Loucy (cell line): ENCODE data around the gene CDX1.

ENCODE experiments used
- CTCF ChIP-seq: fragments of 200-600 bp; sonication (generic); conservative IDR thresholded peaks from 2 replicates; pipeline ENCODE4 v1.5.1; 2014; ENCODE audit warnings: mild to moderate bottlenecking, antibody characterized with exemption, low read length
- EZH2phosphoT487 ChIP-seq: fragments of 200-600 bp; IDR thresholded peaks from 2 replicates; pipeline ENCODE4 v1.6.1; 2018; ENCODE audit warnings: antibody characterized with exemption, mild to moderate bottlenecking, moderate library complexity, borderline replicate concordance

- TF ChIP-seq CTCF (no peak), EZH2phosphoT487 (no peak)
Measured at GRCh38 chr5:150144246-150144801, 22.3 kb upstream of the CDX1 start.
